Stimulated activated CD8-positive, alpha-beta memory T cell treated with anti-CD3 and anti-CD28 coated beads, Interleukin-12 subunit alpha, Interleukin-12 subunit beta, amount 100 ng/mL, for 1 hour (primary cell): ENCODE measurements around the gene MMP17.
"Not testable (repeated sequence)": the region's sequence is repeated elsewhere in the genome, so short reads cannot be mapped to it uniquely, and the experiment has no call there.

ENCODE experiments used
- DNase-seq: peaks from one replicate; pipeline ENCODE4 v3.0.0-alpha.2; 2020; ENCODE audit warnings: low read depth

The MMP17 gene

DNA sequence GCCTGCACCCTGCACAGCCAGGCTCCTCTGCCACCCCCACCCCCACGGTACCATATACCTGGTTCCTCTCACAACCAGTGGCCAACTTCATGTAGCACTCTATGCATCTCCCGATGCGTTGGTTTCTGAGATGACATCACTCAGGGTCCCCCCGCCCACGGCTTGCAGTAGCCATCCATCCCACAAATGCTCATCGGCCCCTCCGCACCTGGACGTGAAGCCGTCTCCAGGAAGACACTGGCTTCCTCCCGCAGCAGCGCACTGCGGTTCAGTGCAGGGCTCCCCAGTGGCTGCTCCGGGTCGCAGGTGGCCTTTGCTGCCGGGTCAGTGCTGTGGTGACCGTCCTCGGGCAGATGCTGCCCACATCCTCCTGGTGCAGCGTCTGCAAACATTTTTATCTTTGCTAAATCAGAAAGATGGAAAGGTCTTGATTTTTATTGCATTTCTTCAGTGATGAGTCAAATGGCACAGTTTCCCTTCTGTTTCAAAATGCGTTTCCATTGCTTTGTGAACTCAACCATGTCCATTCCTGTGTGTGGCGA, 27.5 kb upstream of the MMP17 start:
- DNase-seq, result no peak

DNA sequence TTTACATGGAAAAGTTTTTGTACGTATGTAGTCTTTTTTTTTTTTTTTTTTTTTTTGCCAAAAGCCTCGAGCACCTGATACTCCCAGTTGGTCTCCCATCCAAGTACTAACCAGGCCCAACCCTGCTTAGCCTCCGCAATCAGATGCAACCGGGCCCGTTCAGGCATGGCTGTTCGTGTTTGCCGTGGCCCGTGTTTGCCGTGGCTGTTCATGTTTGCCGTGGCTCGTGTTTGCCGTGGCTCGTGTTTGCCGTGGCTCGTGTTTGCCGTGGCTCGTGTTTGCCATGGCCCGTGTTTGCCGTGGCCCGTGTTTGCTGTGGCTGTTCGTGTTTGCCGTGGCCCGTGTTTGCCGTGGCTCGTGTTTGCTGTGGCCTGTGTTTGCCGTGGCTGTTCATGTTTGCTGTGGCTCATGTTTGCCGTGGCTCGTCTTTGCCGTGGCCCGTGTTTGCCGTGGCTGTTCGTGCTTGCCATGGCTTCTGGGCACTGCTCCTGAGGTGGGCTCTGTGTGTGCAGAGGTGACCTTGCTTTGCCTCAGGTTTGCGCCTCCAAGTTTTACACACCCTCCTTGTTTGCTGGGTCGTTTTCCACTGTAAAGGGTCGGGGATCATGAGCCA, 26.8 kb upstream of the MMP17 start:
- no peak for DNase-seq

DNA sequence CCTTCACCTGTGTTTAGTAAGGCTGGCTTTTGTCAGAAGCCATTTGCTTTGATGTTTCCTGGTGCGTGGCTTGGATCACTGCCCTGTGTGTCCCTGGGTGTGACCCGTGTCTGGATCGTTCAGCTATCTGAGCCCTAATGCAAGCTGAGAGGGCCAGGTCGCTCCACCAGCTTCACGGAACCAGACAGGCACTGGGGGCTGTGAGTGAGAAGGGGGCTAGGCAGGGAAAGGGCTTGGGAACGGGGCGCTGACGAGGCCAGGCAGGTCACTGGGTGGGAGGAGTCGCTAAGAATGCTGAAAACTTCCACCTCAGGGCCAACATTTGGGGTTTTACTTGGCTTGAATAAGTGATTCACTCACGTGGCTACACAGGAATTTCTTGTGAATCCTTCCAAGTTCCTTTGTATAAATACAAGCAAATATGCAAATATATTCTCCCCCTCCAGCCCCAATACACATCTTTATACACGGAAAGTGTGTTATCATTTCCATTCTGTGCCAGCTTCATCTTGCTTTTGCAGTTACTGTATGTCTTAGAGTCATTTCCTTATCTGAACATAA, 24.2 kb upstream of the MMP17 start:
- DNase-seq, result no peak

DNA sequence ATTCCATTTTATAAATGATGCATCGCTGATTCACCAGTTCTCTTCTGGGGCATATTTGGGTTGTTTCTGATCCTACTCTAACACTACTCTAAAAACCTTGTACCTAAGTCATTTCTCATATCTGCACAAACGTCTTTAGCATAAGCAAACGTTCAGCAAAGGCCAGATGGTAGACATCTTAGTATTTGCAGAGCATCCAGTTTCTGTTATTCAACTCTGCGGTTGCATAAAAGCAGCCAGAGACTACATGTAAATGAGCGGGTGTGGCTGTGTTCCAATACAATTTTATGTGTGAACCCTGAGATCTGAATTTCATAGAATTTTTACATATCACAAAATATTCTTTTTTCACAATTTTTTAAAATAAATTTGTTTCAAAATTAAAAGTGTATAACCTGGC, 22.8 kb upstream of the MMP17 start:
- no peak for DNase-seq

DNA sequence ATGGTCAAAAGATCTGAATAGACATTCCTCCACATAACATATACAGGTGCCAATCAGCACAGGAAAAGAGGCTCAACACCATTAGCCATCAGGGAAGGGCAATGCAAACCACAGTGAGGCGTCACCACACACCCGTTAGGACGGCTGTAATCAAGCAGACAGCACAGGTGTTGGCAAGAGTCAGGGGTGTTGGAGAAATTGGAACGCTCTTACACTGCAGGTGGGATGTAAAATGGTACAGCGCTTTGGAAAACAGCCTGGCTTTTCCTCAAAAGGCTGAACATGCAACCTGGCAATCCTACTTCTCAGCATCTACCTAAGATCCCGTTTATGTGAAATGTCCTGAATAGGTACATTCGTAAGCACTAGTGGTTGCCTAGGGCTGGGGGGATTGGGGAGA, 21.5 kb upstream of the MMP17 start:
- no peak for DNase-seq

DNA sequence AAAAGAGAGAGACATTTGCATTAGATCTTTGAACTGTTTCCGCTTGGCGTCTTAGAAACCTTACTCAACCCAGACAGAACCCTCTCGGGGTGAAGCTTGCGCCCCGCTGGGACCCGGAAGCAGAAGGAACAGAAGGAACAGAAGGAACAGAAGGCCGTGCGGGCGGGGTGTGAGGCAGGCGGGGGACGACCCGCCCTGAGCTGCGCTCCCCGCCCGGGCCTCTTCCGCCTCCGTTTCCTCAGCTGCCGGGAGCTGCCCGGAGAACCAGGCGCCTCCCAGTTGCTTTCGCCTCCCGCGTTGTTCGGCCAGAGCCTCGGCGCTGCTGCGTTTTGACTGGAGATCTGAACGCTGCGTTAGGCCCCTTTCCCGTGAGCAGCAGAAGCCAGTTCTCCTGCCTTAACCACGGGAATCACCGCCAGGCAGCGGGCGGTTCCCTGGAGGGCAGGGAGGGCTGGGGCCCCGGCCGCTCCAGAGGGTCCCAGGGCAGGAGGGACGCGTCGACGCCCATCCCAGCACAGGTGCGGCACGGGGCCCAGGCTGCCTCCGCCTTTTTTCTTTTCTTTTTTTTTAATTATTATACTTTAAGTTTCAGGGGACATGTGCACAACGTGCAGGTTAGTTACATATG, 19.3 kb upstream of the MMP17 start:
- DNase-seq, result no peak

DNA sequence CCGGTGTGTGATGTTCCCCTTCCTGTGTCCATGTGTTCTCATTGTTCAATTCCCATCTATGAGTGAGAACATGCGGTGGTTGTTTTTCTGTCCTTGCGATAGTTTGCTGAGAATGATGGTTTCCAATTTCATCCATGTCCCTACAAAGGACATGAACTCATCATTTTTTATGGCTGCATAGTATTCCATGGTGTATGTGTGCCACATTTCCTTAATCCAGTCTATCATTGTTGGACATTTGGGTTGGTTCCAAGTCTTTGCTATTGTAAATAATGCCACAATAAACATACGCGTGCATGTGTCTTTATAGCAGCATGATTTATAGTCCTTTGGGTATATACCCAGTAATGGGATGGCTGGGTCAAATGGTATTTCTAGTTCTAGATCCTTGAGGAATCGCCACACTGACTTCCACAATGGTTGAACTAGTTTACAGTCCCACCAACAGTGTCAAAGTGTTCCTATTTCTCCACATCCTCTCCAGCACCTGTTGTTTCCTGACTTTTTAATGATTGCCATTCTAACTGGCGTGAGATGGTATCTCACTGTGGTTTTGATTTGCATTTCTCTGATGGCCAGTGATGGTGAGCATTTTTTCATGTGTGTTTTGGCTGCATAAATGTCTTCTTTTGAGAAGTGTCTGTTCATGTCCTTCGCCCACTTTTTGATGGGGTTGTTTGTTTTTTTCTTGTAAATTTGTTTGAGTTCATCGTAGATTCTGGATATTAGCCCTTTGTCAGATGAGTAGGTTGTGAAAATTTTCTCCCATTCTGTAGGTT, 18.5 kb upstream of the MMP17 start:
- DNase-seq, result not testable (repeated sequence)

DNA sequence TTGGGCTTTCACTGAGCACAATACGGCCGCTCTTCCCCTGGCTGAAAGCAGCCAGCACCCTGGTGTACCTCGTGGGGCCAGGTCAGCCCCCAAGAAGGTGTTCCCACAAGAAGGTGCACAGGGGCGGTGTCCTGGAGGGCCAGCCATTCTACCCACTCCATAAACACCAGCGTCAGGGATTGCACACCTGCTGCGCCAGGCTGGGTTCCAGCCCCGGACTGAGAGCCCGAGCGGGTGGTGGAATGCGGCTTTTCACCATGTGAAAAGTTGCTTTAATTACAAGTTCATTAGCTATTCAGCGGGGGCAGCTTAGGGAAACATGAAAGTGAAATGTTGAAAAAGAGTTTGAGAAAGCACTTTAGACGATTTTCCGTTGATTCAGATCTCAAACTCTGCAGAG, 17.5 kb upstream of the MMP17 start:
- no peak for DNase-seq

DNA sequence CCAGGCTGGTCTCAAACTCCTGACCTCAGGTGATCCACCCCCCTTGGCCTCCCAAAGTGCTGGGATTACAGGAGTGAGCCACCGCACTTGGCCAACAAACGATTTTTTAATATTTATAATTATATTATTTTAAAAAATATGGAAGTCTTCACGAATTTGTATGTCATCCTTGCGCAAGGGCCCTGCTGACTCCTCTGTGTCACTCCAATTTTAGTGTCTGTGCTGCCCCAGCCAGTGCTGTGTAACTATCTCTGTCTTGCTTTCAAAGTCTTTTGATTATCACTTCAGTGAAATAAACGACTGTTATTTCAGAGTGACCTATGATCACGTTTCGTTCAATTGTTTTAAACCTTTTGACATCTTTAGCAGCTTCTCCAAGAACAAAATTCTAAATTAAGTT, 13.1 kb upstream of the MMP17 start:
- no peak for DNase-seq

DNA sequence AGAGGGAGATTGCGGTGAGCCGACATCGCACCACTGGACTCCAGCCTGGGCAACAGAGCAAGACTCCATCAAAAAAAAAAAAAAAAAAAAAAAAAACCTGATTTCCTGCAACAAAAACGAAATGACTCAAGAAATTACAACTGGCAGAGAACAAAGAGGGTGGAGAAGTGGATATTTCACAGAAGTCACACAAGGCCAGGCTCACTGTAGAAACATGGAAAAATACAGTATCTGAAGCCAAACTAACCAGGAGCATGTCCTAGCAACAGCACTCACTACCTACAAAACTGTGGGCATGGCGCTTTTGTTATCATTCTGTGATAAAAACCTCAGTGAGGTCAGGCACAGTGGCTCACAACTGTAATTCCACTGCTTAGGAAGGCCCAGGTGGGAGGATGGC, 11.7 kb upstream of the MMP17 start:
- DNase-seq, result no peak

DNA sequence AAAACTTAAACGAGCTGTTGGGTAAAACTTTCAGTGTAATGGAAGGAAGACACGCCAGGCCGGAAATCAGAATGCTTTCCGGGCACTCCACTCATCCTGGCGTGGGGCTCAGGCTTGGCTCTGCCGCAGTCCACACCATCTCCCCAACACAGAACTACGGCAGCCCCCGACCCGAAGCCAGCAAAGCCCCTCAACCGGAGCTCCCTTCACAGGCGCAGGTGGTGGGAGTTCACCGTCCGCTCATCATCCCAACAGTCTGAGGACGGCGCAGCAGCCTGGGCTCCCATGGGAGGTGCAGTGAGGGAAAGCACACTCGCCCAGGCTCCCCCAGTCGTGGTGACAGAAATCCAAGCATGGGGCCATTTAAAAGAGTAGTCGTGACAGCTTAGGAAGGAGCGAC, 11.0 kb upstream of the MMP17 start:
- no peak for DNase-seq

DNA sequence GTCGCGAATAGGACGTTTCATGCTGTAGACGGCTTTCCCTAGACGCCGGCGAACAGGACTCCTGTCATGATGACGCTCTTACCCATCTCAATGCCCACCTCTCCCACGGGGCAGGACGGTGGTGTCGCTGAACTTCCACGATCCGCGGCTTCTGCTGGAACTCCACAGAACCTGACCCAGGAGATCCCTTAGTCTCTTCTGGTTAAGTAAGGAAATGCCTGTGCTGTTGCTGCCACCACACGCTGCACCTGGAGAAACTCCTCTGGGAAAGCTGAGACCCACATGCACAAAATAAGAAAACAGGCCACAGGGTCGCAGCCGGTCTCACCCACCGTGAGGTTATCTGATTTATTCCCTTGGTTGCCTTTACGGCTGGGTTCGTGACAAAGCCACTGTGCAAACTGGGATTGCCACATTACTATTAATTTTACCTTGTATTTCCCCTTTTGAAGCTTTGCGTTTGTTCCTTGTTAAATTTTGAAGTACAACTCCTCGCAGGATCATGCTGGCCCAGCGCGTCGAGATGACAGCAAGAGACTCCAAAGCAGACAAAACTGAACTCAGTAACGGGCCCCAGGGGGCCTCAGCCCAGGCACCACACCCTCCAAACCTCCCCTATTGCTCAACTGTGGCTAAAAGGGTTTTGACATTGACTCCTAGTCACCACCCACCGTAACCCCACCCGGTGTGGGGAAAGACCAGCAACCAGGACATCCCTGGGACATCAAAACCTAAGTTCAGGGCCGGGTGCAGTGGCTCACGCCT, 9.2 kb upstream of the MMP17 start:
- DNase-seq, result no peak

DNA sequence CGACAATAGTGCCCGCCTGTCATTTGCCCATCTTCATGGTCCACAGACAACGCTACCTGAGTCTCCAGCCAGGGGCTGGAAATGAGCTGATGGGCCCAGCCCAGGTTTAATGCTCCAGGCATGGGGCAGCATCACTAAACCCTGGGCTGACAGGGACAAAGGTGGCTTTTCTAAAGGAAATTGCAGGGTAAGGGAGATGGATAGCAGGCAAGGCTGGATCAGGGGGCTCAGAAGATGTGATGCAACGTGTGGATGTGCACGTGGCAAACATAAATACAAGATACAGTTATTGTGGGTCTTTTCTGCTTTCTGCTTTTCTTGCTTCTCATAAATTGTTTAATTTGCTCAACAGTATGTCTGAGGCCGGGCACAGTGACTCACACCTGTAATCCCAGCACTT, 3.7 kb upstream of the MMP17 start:
- DNase-seq, result no peak

DNA sequence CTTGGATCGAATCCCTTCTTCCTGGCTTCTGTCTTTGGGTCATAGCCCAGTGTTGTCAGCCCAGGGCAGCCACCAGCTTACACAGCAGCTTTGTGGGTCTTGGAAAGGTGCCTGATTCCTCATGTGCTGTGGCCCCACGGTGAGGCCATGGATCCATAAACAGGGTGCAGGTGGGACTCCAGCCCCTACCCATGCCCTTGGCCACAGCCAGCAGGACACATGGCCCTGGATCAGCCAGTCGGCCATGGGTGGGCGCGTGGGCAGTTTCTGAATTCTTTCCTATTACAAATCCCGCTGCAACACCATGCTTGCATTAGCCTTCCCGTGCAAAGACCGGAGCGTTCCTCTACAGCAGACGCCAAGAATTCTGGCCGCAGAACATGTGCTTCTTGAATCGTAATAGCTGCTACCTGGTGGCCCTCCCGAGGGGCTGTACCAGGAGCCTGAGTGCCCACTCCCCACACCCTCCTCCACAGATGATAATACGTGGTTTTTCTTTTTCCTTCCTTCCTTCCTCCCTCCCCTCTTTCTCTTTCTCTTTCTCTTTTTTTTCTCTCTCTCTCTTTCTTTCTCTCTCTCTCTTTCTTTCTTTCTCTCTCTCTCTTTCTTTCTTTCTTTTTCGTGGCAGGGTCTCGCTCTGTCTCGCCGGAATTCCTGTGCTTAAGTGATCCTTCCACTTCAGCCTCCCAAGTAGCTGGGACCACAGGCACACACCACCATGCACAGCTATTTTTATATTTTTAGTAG, 2.9 kb upstream of the MMP17 start:
- no peak for DNase-seq

DNA sequence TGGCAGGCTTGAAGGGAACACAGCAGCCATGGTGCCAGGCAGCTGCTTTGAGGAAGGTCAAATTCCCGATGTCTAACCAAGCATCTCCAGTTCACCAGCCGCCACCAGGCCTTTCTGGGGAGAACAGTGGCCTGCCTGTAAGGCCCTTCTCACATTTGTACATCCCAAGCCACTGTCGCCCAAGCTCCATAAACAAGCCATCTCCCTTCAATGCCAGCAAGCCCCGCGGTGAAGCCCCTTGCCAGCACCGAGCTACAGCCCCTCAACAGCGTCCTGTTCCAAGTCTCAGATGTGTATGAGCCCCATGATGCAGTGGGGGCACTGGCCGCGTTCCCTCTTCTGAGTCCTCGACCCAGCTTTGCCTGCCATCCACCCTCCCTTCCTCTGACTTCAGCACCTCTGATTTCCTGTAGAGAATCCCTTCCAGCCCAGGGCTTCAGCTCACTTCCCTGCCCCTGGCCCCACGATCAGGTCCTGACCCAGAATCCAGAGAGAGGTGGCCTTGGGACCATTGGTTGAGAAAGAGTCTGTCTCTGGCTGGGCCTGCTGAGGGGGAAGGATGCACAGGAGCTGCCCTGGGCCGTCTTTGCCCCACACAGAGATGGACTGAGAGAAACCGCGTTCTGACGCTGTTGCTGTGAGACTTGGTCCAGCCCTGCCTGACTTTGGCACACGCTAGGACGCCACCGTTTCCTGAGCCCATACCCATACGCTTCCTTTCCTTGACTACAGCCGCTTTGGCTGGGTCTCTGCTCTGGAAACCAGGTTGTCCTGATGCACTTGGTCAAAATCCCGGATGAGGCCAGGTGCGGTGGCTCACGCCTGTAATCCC, 1.9 kb upstream of the MMP17 start:
- no peak for DNase-seq

DNA sequence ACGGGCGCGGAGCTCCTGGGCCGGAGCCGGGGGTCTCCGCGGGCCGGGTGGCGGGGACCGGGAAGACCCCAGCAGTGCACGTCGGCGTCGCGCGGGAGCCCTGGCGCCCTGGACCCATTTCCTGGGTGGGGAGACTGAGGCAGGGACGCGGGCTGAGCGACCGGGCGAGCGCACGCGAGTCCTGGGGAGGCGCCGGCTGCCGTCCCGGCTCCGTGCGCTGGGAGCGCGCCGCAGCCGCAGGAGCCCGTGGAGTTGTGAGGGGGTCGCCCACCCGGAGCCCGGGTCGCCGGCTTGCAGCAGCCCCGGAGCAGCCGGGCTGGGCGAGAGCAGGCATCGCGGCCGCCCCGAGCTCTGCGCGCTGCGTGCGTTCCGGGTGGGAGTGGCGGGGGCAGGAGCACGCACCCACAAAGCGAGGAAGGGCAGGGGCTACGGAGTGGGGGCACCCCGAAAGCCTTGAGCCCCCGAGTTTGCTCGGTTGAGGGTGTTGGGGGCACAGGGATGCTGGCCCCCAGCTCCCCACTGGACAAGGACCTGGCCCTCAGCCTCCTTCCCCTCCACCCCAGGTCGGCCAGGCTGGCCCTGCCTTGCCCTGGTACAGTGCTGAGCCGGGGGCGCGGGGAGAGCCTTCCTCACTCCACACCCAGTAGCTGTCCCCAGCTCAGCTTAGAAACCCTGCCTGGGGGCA, 620 bp downstream of the MMP17 start:
- no peak for DNase-seq

DNA sequence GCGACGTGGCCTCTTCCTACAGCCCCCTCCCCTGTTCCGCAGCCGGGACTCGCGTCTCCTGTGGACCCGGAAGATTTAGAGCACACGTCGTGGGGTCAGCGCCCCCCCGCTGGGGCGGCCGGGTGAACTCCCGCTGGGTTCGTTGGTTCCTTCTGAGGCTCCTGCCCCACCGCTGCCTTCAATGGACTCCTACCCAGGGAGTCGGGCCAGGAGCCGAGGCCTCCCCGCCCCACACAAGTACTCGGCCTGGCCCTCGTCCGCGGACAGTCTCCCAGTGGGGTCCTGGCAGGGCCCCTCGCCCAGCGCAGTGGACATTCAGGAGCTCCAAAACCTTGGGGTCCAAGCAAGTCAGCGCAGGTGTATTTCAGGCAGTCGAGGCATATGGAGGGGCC, 1.2 kb downstream of the MMP17 start:
- DNase-seq, result no peak

DNA sequence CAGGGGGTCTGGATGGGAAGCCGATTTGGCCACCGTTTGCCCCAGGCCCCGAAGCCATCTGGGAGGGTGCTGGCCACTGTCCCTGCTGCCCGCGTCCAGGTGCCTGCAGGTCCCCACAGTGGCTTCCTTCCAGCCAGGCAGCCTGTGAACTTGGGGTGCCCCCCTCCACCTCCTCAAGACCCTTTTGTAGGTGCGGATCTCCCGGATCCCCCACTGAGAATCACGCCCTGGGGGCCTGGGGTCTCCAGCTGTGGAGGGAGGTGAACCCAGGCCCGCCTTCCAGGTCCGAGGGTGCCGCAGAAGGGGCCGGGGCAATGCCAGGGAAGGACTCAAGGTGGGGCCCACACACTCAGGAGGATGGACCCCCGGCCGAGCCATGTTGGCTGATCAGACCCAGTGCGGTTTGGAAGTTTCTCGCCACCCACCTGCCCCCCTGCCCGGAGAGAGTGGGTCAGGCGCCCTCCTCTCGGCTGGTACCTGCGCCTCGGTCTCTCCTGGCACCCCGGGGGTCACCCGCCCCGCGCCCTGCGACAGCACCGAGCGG, 1.7 kb downstream of the MMP17 start:
- DNase-seq, result no peak

DNA sequence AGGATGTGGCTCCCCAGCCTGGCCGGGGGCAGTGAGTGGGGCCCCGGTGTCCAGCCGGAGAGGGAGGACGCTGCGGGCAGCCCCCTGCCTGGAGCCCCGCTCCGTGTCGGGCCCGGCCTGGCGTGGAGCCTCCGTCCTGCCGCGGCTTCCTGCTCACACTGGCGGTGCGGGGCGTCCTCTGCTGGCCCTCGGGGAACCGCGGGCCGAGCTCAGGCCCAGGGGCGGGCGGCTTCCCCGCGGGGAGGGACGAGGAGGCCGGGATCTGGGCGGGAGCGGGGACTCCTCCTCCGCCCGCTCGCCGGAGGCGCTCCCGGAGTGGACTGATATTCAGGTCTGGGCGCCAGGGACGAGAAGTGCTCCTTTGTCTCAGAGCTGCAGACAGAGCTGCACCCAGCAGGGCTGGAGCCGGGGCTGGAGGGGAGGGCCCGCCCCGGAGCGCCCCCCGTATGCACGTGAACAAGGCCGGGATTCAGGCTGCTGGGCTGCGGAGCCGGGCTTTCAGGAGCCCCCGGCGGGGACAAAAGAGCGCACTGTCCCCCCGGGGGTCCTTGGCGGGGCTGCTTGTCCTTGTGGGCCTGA, 2.2 kb downstream of the MMP17 start:
- DNase-seq, result no peak
